ENCODE results near the gene SEC31B.

DNA sequence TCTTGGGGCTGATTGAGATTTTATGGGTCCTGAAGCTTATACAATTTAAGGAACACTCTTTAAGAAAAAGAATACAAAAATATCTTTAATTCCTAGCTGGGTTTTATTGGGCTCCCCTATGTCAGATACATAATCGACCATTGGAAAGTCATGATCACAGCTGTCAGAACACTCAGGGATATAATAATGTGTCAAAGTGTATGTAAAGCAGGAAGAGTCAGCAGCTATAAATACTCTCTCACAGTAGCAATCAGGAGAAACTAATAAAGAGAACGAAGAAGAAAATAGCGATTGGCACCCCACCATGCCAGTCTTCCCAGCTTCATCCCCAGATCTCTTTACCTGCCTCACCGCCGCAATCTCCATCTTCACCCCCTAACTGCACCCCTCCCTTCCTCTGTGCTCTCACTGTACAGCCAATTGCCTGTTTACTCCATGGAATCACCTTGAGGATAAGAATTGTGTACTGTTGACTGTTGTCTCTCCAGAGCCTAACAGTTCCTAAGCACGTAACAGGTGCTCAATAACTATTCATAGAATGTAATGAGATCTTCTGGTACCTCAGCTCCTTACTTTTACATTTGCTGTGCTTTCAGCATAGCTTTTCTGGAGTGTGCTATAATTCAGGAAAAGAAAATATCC lies 80.9 kb downstream of the SEC31B start:
- no peak for TF ChIP-seq CTCF (IDR thresholded peaks at IDR 0.05)
- TF ChIP-seq POLR2A (IDR thresholded peaks at IDR 0.05): no peak

Measured in lower leg skin (tissue), 3 donors.